ENCODE measurements around the gene HPN.

Gene HPN

GRCh38 chr19:35065574-35065973 lies 24.1 kb downstream of the HPN start:
- DNase-seq, result no peak

DNA sequence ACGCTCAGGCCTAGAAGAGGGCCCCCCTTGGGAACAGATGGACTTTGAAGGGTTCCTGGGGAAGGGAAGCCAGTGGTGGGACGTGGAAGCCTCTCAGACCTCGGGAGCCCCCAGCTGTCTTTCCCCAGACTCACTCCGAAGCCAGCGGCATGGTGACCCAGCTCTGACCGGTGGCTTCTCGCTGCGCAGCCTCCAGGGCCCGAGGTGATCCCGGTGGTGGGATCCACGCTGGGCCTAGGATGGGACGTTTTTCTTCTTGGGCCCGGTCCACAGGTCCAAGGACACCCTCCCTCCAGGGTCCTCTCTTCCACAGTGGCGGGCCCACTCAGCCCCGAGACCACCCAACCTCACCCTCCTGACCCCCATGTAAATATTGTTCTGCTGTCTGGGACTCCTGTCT lies 24.6 kb downstream of the HPN start:
- DNase-seq, result no peak

- DNase-seq, result peak; percentile 82
Measured at GRCh38 chr19:35066691-35067563, 25.4 kb downstream of the HPN start.

DNA sequence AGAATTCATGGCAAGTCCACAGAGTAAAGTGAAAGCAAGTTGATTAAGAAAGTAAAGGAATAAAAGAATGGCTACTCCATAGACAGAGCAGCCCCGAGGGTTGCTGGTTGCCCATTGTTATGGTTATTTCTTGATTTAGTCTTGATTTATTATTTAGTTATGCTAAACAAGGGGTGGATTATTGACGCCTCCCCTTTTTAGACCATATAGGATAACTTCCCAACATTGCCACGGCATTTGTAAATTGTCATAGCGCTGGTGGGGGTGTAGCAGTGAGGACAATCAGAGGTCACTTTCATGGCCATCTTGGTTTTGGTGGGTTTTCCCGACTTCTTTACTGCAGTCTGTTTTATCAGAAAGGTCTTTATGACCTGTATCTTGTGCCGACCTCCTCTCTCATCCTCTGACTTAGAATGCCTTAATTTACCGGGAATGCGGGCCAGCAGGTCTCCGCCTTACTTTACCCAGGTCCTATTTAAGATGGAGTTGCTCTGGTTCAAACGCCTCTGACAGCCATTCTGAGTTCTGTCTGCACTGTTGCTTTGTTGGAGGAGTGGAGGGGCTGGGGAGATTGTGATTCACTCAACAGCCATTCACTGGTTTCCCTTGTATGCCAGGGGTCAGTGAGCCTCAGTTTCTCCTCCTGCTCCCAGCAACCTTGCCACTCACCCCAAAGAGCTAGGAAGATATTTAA lies 27.6 kb downstream of the HPN start:
- DNase-seq, result no peak

- DNase-seq, result no peak
Measured at GRCh38 chr19:35069696-35070095, 28.2 kb downstream of the HPN start.

GRCh38 chr19:35070471-35070870 lies 28.9 kb downstream of the HPN start:
- DNase-seq, result no peak

DNA sequence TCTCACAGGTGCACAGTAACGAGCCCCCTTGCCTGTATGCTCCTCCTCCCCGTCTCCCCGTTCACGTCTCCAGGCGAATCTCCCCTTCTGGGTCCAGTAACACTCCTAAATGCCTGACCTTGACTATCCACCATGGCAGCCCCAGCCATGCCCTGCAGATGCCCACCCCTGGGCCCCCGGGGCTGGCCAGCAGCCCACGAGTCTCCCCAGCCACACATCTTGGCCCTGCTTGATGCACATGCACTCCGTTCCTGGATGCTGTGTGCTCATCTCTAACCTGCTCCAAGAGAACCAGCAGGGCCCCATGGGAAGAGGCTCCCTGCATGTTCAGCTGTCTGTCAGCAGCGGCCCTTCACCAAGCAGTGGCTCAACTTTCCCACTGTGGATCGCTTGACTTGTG lies 32.0 kb downstream of the HPN start:
- DNase-seq, result no peak

- no peak for DNase-seq
Measured at GRCh38 chr19:35073941-35074340, 32.4 kb downstream of the HPN start.

DNA sequence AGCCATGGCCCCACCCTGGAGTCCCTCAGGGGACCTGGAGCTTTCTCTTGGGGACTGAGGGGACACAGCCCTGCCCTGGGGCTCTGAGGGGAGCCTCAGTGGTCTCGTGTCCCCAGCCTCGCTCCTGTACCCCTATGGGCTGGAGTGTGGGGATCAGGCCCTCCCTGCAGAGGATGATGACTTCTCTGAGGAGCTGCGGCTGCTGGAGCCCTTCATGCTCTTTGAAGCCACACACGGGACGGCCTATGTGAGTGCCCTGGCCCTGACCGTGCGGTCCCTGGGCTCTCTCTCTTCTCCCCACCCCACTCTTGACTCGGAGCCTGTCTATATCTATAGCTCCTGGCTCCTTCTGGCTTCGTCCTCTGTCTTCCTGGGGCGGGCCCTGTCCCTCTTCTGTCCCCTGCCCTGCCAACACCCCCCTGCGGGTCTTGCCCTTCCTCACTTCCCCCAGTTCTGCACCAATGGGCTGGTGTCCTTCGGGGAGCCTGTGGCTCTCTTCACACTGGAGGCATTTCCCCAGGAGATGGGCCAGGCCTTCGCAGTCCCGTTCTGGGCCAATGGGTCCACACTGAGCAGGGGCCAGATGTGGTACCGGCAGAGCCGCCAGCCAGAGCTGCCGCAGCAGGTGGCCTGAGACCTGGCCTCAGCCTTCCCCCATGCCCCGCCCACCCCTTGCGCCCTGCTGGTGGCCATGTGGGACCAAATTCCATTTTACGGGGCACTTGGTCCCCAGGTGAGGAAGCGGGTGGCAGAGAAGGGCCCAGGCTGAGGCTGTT lies 33.1 kb downstream of the HPN start:
- no peak for DNase-seq

DNA sequence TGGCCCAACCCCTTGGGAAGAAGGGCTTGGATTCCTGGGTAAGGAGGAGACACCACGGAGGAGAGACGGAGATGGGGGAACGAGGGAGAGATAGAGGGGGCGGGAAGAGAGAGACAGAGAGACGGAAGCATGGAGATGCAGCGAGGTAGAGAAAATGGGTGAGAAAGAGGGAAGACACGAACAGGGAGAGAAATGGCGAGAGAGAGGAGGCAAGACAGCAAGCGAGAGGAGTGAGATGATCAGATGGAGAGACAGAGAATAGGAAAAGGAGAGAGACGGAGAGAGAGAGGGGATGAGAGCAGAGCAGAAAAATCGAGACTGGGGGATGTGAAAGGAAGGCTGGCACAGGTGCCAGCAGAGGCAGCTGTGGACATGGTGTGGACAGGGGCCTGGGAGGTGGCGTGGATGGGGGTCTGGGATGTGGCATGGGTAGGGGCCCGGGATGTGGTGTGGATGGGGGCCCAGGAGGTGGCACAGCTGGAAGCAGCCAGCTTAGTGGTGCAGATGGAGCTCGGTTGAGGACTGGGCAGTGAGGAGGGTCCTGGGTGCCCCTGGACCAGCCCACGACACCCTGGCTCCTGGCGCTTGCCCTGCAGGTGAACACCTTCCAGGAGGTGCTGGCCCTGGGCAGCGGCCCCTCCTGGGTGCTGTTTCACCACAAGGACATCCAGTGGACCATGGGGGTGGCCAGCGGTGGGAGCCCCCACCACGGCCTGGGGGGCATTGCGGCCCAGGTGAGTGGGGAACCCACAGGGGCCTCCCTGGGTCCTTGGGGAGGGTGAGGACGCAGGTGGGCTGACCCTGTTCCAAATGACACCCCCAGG lies 33.9 kb downstream of the HPN start:
- DNase-seq, result no peak

DNA sequence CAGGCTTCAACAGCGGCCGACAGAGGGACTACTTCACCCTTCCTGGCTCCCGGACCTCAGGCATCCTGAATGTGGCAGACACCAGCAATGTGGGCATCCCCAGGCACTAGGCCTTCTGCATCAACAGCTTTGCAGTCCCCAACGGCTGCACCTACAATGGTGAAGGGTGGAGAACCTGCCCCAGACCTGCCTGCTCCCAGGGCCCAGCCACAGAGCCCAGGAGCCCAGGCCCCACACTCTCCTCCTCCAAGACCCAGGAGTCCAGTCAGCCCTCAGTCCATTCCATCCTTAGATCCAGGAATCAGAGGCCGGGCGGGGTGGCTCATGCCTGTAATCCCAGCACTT lies 34.5 kb downstream of the HPN start:
- no peak for DNase-seq

DNA sequence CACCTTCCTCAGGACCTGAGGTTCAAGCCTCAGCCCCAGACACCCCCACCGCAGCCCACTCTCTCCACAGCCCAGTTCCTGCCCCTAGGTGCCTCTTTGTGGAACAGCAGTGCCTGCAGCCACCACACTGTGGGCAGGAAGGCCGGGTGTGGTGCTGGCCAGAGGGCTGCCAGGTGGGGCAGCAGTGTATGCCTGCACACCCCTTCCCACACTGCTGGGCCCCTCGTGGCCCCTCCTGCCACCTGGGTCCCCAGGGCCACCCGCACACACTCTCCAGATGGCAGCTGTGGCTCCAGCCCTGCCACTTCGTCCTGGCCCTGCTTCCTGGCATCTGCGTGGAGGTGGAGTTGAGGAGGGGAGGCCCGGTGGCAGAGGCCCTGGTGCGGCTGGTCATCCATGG lies 35.1 kb downstream of the HPN start:
- no peak for DNase-seq

GRCh38 chr19:35077411-35078223 lies 36.1 kb downstream of the HPN start:
- no peak for DNase-seq

- no peak for DNase-seq
Measured at GRCh38 chr19:35079826-35080225, 38.3 kb downstream of the HPN start.

DNA sequence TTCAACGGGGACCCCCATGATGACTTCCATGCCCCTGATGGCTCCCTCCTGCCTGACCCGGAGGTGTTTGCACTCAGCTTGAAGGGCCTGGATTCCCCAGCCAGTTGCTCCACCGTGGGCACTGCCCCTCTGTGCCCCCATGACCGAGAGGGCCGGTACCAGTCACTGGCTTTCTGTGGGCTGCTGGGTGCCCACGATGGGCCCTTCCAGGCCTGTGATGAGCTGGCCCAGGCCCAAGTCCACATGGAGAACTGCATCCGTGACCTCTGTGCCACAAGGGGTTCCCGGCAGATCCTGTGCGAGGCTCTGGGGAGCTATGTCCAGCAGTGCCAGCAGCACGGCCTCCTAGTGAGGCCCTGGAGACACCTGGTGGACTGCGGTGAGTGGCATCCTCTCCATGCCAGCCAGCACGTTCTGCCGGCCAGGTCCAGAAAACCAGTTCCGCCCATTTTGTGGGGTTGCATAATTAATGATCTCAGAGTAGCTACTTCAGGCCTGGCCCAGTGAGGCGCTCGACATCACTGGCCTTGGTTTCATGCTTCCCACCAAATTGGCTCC lies 39.2 kb downstream of the HPN start:
- DNase-seq, result no peak

GRCh38 chr19:35081201-35081600 lies 39.7 kb downstream of the HPN start:
- DNase-seq, result no peak

GRCh38 chr19:35083691-35084508 lies 42.4 kb downstream of the HPN start:
- no peak for DNase-seq

DNA sequence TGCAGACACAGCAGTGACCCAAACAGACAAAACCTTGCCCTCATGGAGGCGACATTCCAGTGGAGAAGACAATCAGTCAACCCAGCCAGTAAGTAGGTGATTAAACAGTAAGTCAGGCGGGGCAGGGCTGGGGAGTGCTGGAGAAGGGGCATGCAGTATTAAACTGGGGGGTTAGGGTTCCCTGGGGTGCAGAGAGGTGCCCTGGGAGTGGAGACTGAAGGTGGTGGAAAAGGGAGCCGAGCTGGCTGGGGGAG lies 42.9 kb downstream of the HPN start:
- no peak for DNase-seq

DNA sequence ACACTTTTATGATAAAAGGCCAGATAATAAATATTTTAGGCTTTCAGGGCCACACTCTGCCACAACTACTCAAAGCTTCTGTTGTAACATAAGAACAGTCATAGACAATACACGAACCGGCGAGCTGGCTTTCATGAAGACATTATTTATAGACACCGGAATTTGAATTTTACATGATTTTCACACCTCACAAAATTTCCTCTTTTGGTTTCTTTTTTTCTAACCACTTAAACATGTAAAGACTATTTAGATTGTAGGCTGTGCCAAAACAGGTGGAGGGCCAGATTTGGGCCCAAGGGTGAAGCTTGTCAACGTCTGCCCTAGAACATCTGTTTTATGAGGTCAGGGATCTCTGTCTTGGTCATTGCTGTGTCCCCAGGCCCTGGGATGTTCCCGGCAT lies 44.4 kb downstream of the HPN start:
- DNase-seq, result no peak

DNA sequence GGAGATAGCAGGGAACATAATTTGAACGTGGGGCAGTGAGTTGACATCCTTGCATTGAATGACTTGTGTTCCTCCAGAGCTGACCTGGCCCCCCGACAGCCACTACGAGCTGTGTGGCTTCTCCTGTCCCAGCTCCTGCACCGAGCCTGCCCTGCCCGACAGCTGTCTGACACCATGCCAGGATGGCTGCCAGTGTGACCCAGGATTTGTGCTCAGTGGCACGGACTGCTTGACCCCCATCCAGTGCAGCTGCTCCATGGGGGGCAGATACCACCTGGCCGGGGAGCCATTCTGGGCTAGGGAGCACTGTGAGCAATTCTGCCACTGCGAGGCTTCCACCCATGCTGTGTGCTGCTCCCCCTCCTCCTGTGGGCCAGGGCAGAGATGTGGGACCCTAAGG lies 44.9 kb downstream of the HPN start:
- DNase-seq, result no peak

GRCh38 chr19:35087393-35087792 lies 45.9 kb downstream of the HPN start:
- DNase-seq, result no peak

Data from MV-4-11 (cell line).